Tibial artery (tissue), 4 donors: ENCODE results near the gene SULT2B1.

Experiments used
- DNase-seq, 2 donors: peaks; one replicate each; pipeline ENCODE4 v3.0.0-alpha.2; 2019
- H3K27ac ChIP-seq, 2 donors: fragments of 200-600 bp; sonication (generic) in 1 of 2; 1 replicate in 1 of 2; 2 replicates in 1 of 2; pipeline ENCODE4 v1.5.1; 2018 to 2019; ENCODE audit warnings: mild to moderate bottlenecking in 1 of 2
- H3K27me3 ChIP-seq, 2 donors: fragments of 200-600 bp; sonication (generic) in 1 of 2; one replicate each; pipeline versions ENCODE4 v1.5.1 to v1.6.0; 2016 to 2019
- H3K36me3 ChIP-seq, 3 donors: fragments of 200-600 bp; sonication (generic) in 2 of 3; one replicate each; pipeline ENCODE4 v1.5.1; 2016 to 2019; ENCODE audit warnings: mild to moderate bottlenecking in 2 of 3
- H3K4me1 ChIP-seq, 4 donors: fragments of 200-600 bp; sonication (generic) in 2 of 4; 1 replicate in 3 of 4; 2 replicates in 1 of 4; pipeline ENCODE4 v1.5.1; 2016 to 2019
- H3K4me3 ChIP-seq, 2 donors: fragments of 200-600 bp; sonication (generic) in 1 of 2; 1 replicate in 1 of 2; 2 replicates in 1 of 2; pipeline ENCODE4 v1.5.1; 2018 to 2019; ENCODE audit warnings: mild to moderate bottlenecking in 2 of 2
- H3K9me3 ChIP-seq, 3 donors: fragments of 200-600 bp; sonication (generic) in 1 of 3; one replicate each; pipeline ENCODE4 v1.5.1; 2016 to 2019
- CTCF ChIP-seq, 2 experiments: fragments of 200-600 bp in 1 of 2; fragments of 450-650 bp in 1 of 2; IDR thresholded peaks; one replicate each; pipeline ENCODE4 v1.5.1; 2017 to 2019; ENCODE audit warnings: antibody characterized with exemption in 2 of 2, mild to moderate bottlenecking in 1 of 2, moderate library complexity in 1 of 2
- intact Hi-C: fragments of 100-400 bp; cut with DNase I; formaldehyde crosslinking; loops from one replicate; pipeline ENCODE4 v1.15.0; 2023; ENCODE audit warnings: low total_unique reads

The SULT2B1 gene

GRCh38 chr19:48608798-48609263 lies 56.9 kb downstream of the SULT2B1 start:
- Histone ChIP-seq H3K27ac (no peak overlapping the region), H3K36me3 (no peaks in the 10 kb centered on the region), H3K4me3 (no peak overlapping the region), H3K27me3 (no peaks in the 10 kb centered on the region), H3K9me3 (no peaks in the 10 kb centered on the region), H3K4me1 (peaks cover 0 to 6% (median 0%) of the 10 kb centered on the region in 4 donors)
- DNase-seq: peak in 1 of 2 donors; percentile 64
- intact Hi-C loops: no loop called here
- TF ChIP-seq CTCF (IDR thresholded peaks at IDR 0.05): peak in 1 of 2 experiments; percentile 21

DNA sequence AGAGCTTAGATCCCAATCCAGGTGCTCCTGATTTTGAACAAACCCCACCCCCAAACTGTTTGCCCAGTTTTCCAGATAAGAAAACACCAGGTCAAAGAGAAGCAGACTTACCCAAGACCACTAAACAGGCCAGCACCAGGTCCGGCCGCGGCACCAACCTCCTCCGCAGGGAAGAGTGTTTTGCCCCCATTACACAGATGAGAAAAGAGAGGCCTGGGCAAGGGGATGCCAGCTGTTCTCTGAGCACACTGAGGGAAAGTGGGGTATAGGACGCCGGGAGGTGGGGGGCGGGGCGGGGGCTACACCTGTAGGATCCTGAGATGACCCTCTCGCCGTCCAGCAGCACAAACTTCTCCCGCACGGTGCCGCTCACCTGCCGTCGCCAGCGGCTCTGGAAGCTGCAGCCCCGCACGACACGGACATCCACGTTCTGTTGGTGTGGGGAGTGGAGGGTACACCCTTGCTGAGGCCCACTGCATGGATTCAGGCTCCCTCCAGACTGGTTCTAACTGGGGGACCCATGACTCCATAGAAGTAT lies 57.7 kb downstream of the SULT2B1 start:
- TF ChIP-seq CTCF (IDR thresholded peaks at IDR 0.05): no peak
- Histone ChIP-seq H3K4me1 (peaks cover 0 to 13% (median 0%) of the 10 kb centered on the region in 4 donors), H3K27me3 (no peaks in the 10 kb centered on the region), H3K27ac (no peak overlapping the region), H3K36me3 (peaks cover 0 to 4% (median 2%) of the 10 kb centered on the region in 3 donors), H3K4me3 (no peak overlapping the region), H3K9me3 (no peaks in the 10 kb centered on the region)
- DNase-seq: no peak
- intact Hi-C loops: no loop called here

GRCh38 chr19:48611872-48612271 lies 59.9 kb downstream of the SULT2B1 start:
- Histone ChIP-seq H3K27ac (no peak overlapping the region), H3K27me3 (no peaks in the 10 kb centered on the region), H3K4me1 (peaks cover 0 to 32% (median 2%) of the 10 kb centered on the region in 4 donors), H3K4me3 (no peak overlapping the region), H3K36me3 (peaks cover 19 to 27% (median 24%) of the 10 kb centered on the region in 3 donors), H3K9me3 (no peaks in the 10 kb centered on the region)
- TF ChIP-seq CTCF (IDR thresholded peaks at IDR 0.05): no peak
- intact Hi-C loops: no loop called here
- no peak for DNase-seq

DNA sequence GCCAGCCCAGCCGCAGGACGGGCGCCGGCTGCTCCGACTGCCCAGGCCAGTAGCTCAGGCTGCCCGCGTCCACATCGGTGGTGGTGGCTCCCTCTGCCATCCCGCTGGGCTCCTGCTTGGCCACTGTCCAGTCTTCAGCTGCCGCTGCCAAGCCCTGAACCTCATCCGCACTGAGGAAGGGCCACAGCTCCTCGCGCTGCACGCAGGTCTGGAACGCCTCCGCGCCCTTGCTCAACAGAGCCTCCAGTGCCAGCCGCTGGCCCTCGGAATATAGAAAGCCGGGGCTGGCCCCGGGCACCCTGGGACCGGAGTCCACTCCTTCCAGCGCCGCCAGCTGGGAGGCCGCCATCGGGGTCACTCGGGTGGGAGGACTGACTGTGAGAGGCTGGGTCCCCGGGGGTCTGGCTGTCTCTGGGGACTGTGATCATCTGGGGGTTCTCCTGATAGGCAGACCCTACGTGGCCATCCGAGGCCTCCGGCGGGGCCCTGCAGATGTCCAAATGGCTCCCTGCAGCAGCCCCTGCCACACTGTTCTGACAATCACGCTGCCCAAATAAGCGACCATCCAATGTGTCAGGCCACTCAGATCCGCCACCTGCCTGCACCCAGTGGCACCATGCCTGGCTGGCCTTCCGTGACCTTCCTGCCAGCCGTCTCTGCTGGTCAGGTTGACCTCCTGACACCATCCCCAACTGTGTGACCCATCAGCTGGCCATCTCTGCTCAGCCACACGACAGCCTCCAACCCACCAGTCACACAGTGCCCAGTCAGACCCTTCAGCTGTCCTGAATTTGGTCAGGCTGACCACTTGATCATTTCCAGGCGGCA lies 61.3 kb downstream of the SULT2B1 start:
- H3K27me3 ChIP-seq: no peaks in the 10 kb centered on the region
- no peak for TF ChIP-seq CTCF (IDR thresholded peaks at IDR 0.05)
- intact Hi-C loops: no loop called here
- H3K9me3 ChIP-seq: no peaks in the 10 kb centered on the region
- no peak overlapping the region for H3K4me3 ChIP-seq
- DNase-seq: no peak
- peaks cover 0 to 45% (median 13%) of the 10 kb centered on the region in 4 donors for H3K4me1 ChIP-seq
- peaks cover 24 to 33% (median 31%) of the 10 kb centered on the region in 3 donors for H3K36me3 ChIP-seq
- H3K27ac ChIP-seq: no peak overlapping the region

GRCh38 chr19:48613852-48614435 lies 62.0 kb downstream of the SULT2B1 start:
- TF ChIP-seq CTCF (IDR thresholded peaks at IDR 0.05): no peak
- H3K36me3 ChIP-seq: peaks cover 24 to 33% (median 31%) of the 10 kb centered on the region in 3 donors
- peaks cover 0 to 47% (median 15%) of the 10 kb centered on the region in 4 donors for H3K4me1 ChIP-seq
- no peak for DNase-seq
- H3K27ac ChIP-seq: no peak overlapping the region
- intact Hi-C loops: no loop called here
- H3K4me3 ChIP-seq: no peak overlapping the region
- H3K27me3 ChIP-seq: no peaks in the 10 kb centered on the region
- H3K9me3 ChIP-seq: no peaks in the 10 kb centered on the region
